Transverse colon (tissue), 4 donors: ENCODE measurements around the gene BCAN. TPM values are rescaled to one million over a fixed set of nuclear protein-coding genes. Genes with fewer than 3 reads are reported as not detected.

Experiments used
- DNase-seq: peaks from one replicate; pipeline ENCODE4 v3.0.0-alpha.2; 2019
- H3K27ac ChIP-seq, 4 donors: fragments of 200-600 bp; sonication (generic); 2 replicates each; pipeline ENCODE4 v1.5.1; 2016 to 2018; ENCODE audit warnings: inconsistent platforms in 4 of 4
- H3K27me3 ChIP-seq: fragments of 200-600 bp; sonication (generic); 2 replicates; pipeline ENCODE4 v1.5.1; 2017; ENCODE audit warnings: inconsistent platforms
- H3K36me3 ChIP-seq, 4 donors: fragments of 200-600 bp; sonication (generic); 2 replicates each; pipeline ENCODE4 v1.5.1; 2017 to 2019; ENCODE audit warnings: inconsistent platforms in 4 of 4
- H3K4me1 ChIP-seq, 4 donors: fragments of 200-600 bp; sonication (generic); 2 replicates each; pipeline ENCODE4 v1.5.1; 2017 to 2020; ENCODE audit warnings: inconsistent platforms in 4 of 4
- H3K4me3 ChIP-seq, 4 donors: fragments of 200-600 bp; sonication (generic); 1 replicate in 1 of 4; 2 replicates in 3 of 4; pipeline versions ENCODE4 v1.5.1 to v1.6.1; 2017 to 2019; ENCODE audit warnings: inconsistent platforms in 4 of 4
- H3K9me3 ChIP-seq, 2 donors: fragments of 200-600 bp; sonication (generic); 2 replicates each; pipeline ENCODE4 v1.5.1; 2017 to 2019; ENCODE audit warnings: inconsistent platforms in 2 of 2
- CTCF ChIP-seq, 5 experiments: fragments of 200-600 bp in 3 of 5; fragments of 450-650 bp in 2 of 5; sonication (generic) in 3 of 5; IDR thresholded peaks; 1 replicate in 2 of 5; 2 replicates in 3 of 5; pipeline ENCODE4 v1.5.1; 2016 to 2017; ENCODE audit warnings: antibody characterized with exemption in 5 of 5, inconsistent platforms in 3 of 5, mild to moderate bottlenecking in 2 of 5, moderate library complexity in 1 of 5
- EP300 ChIP-seq: sonication (generic); formaldehyde crosslinking; IDR thresholded peaks from one replicate; pipeline ENCODE4 v1.6.1; 2017; ENCODE audit warnings: antibody characterized with exemption, low read depth
- POLR2A ChIP-seq: fragments of 450-650 bp; IDR thresholded peaks from one replicate; pipeline ENCODE4 v1.6.1; 2016; ENCODE audit warnings: antibody characterized with exemption, mild to moderate bottlenecking, moderate library complexity
- POLR2AphosphoS5 ChIP-seq, 3 donors: sonication (generic); formaldehyde crosslinking; IDR thresholded peaks; one replicate each; pipeline ENCODE4 v1.6.1; 2016; ENCODE audit warnings: antibody characterized with exemption in 3 of 3
- WGBS, 2 donors: methylation state at CpG; one replicate each; pipeline ENCODE4 v1.1.5; 2018; ENCODE audit warnings: low coverage in 1 of 2; 5-methylcytosine and 5-hydroxymethylcytosine counted together
- in situ Hi-C, 4 donors: fragments of 200-750 bp; cut with MboI; loops; one replicate each; pipeline versions ENCODE4 v1.15.0 to v1.15.1; 2017; ENCODE audit warnings: low sequenced_read_pairs in 3 of 4, low pct_ligation_motif_present in 1 of 4, low pct_unique_long_range_greater_than_20kb in 1 of 4
- intact Hi-C: fragments of 100-400 bp; cut with DNase I; formaldehyde crosslinking; loops from one replicate; pipeline ENCODE4 v1.15.1; 2023; ENCODE audit warnings: low total_unique reads
- total RNA-seq, 4 donors: library from RNA; depleted of rRNA; stranded (reverse); fragments of >200 nt; gene quantifications; one replicate each; pipeline ENCODE4 v1.1.0, GENCODE V29; 2016

BCAN gene
- total RNA-seq, 4 donors from 2014 or later = 0.55 to 0.95 TPM; not detected in 2

- Histone ChIP-seq H3K36me3 (no peaks in the 10 kb centered on the region), H3K27me3 (peaks cover 70% of the 10 kb centered on the region), H3K4me3 (no peak overlapping the region), H3K9me3 (no peaks in the 10 kb centered on the region), H3K27ac (no peak overlapping the region), H3K4me1 (peaks cover 4 to 31% (median 12%) of the 10 kb centered on the region in 4 donors)
- DNase-seq = no peak
- intact Hi-C loops = loop anchor here (10.0 kb wide), 1 partner anchor 164 kb away; the partner anchor contains the start of gene INSRR
- no peak for TF ChIP-seq POLR2A
- TF ChIP-seq POLR2AphosphoS5 (IDR thresholded peaks at IDR 0.05) = no peak
- no peak for TF ChIP-seq EP300
- 70% methylated on average over 10 of the region's 10 CpGs; no CpG with 5 or more reads in 1 of the 2 donors for WGBS, 2 donors
- in situ Hi-C loops = loop anchor here in 2 of 4 donors (25.0 kb wide), 1 partner anchor 171 kb away; the partner anchor contains the start of genes INSRR (in 2 of the 2) and NTRK1 (in 2 of the 2)
These were observed 49.3 kb downstream of the BCAN start for GRCh38 chr1:156691191-156691590.

- intact Hi-C loops = loop anchor here (10.0 kb wide), 1 partner anchor 163 kb away; the partner anchor contains the start of gene INSRR
- H3K4me1 ChIP-seq = peaks cover 4 to 31% (median 12%) of the 10 kb centered on the region in 4 donors
- WGBS, 2 donors = 40 to 45% methylated on average over 6 to 19 of the region's 20 CpGs
- H3K9me3 ChIP-seq = no peaks in the 10 kb centered on the region
- TF ChIP-seq POLR2A (no peak), POLR2AphosphoS5 (IDR thresholded peaks at IDR 0.05) (no peak), EP300 (no peak), CTCF (IDR thresholded peaks at IDR 0.05) (no peak)
- no peak overlapping the region for H3K4me3 ChIP-seq
- H3K27me3 ChIP-seq = peaks cover 66% of the 10 kb centered on the region
- H3K27ac ChIP-seq = no peak overlapping the region
- no peak for DNase-seq
- H3K36me3 ChIP-seq = no peaks in the 10 kb centered on the region
- in situ Hi-C loops = loop anchor here in 2 of 4 donors (25.0 kb wide), 1 partner anchor 170 kb away; the partner anchor contains the start of genes INSRR (in 2 of the 2) and NTRK1 (in 2 of the 2)
These were observed 49.9 kb downstream of the BCAN start for GRCh38 chr1:156691665-156692440.

GRCh38 chr1:156692441-156692924 is 50.6 kb downstream of the BCAN start:
- Histone ChIP-seq H3K36me3 (no peaks in the 10 kb centered on the region), H3K27me3 (peaks cover 65% of the 10 kb centered on the region), H3K9me3 (no peaks in the 10 kb centered on the region), H3K4me3 (no peak overlapping the region), H3K27ac (no peak overlapping the region), H3K4me1 (peaks cover 4 to 31% (median 12%) of the 10 kb centered on the region in 4 donors)
- in situ Hi-C loops (loop anchor here in 2 of 4 donors (25.0 kb wide), 1 partner anchor 170 kb away; the partner anchor contains the start of genes INSRR (in 2 of the 2) and NTRK1 (in 2 of the 2)), intact Hi-C loops (loop anchor here (10.0 kb wide), 1 partner anchor 162 kb away; the partner anchor contains the start of gene INSRR)
- DNase-seq = no peak
- 8 to 12% methylated on average over 4 to 13 of the region's 13 CpGs for WGBS, 2 donors
- no peak for TF ChIP-seq POLR2A
- no peak for TF ChIP-seq POLR2AphosphoS5 (IDR thresholded peaks at IDR 0.05)
- no peak for TF ChIP-seq CTCF (IDR thresholded peaks at IDR 0.05)
- no peak for TF ChIP-seq EP300

- whole genome bisulfite sequencing, 2 donors = 20 to 63% methylated on average over 1 to 16 of the region's 16 CpGs
- in situ Hi-C loops = loop anchor here in 2 of 4 donors (25.0 kb wide), 1 partner anchor 169 kb away; the partner anchor contains the start of genes INSRR (in 2 of the 2) and NTRK1 (in 2 of the 2)
- Histone ChIP-seq H3K4me1 (peaks cover 4 to 31% (median 12%) of the 10 kb centered on the region in 4 donors), H3K36me3 (no peaks in the 10 kb centered on the region), H3K27ac (no peak overlapping the region), H3K4me3 (no peak overlapping the region), H3K27me3 (peaks cover 58% of the 10 kb centered on the region), H3K9me3 (no peaks in the 10 kb centered on the region)
- TF ChIP-seq CTCF (IDR thresholded peaks at IDR 0.05) (no peak), POLR2A (no peak), POLR2AphosphoS5 (IDR thresholded peaks at IDR 0.05) (no peak), EP300 (no peak)
- DNase-seq = peak; percentile 22
- intact Hi-C loops = loop anchor here (10.0 kb wide), 1 partner anchor 162 kb away; the partner anchor contains the start of gene INSRR
These were observed 51.3 kb downstream of the BCAN start for GRCh38 chr1:156692925-156693847.
